H9 (cell line): ENCODE measurements around the gene KIZ. TPM values are rescaled to one million over a fixed set of nuclear protein-coding genes. Genes with fewer than 3 reads are reported as not detected.

ENCODE experiments used
- DNase-seq: peaks from one replicate; pipeline ENCODE4 v3.0.0-alpha.2; 2017
- H2AFZ ChIP-seq: one replicate; pipeline ENCODE4 v1.6.1; 2013; ENCODE audit warnings: mild to moderate bottlenecking, low read length, control low read depth, moderate library complexity
- H2AK5ac ChIP-seq: 2 replicates; pipeline ENCODE4 v1.6.1; 2013; ENCODE audit warnings: low read length, control low read depth, mixed read lengths; ENCODE audit not compliant: insufficient read length
- H2BK120ac ChIP-seq: one replicate; pipeline ENCODE4 v1.6.1; 2013; ENCODE audit warnings: low read depth, mild to moderate bottlenecking, low read length, control low read depth, inconsistent platforms; ENCODE audit not compliant: poor library complexity, severe bottlenecking
- H2BK12ac ChIP-seq: 2 replicates; pipeline ENCODE4 v1.6.1; 2013; ENCODE audit warnings: low read length, control low read depth, mixed read lengths, low read depth; ENCODE audit not compliant: insufficient read length
- H2BK15ac ChIP-seq: 2 replicates; pipeline ENCODE4 v1.6.1; 2013; ENCODE audit warnings: low read depth, low read length, control low read depth
- H2BK20ac ChIP-seq: one replicate; pipeline ENCODE4 v1.6.1; 2013; ENCODE audit warnings: low read depth, mild to moderate bottlenecking, low read length, control low read depth, inconsistent platforms; ENCODE audit not compliant: poor library complexity, severe bottlenecking
- H2BK5ac ChIP-seq: 2 replicates; pipeline ENCODE4 v1.6.1; 2013; ENCODE audit warnings: low read length, control low read depth, mixed read lengths; ENCODE audit not compliant: insufficient read length
- H3K14ac ChIP-seq: 2 replicates; pipeline ENCODE4 v1.6.1; 2013; ENCODE audit warnings: low read length, control low read depth; ENCODE audit not compliant: insufficient read depth
- H3K18ac ChIP-seq: 2 replicates; pipeline ENCODE4 v1.6.1; 2013; ENCODE audit warnings: low read depth, mild to moderate bottlenecking, mixed read lengths, low read length, control low read depth; ENCODE audit not compliant: insufficient read length
- H3K23ac ChIP-seq: 2 replicates; pipeline ENCODE4 v1.6.1; 2013; ENCODE audit warnings: low read length, control low read depth, mixed read lengths, low read depth; ENCODE audit not compliant: insufficient read length
- H3K23me2 ChIP-seq: 2 replicates; pipeline ENCODE4 v1.6.1; 2013; ENCODE audit warnings: low read depth, mild to moderate bottlenecking, mixed read lengths, low read length, control low read depth; ENCODE audit not compliant: insufficient read length, poor library complexity, severe bottlenecking
- H3K27ac ChIP-seq: 2 replicates; pipeline ENCODE4 v1.5.1; 2013; ENCODE audit warnings: low read length, control low read depth, mixed read lengths, low read depth; ENCODE audit not compliant: insufficient read length
- H3K27me3 ChIP-seq: 2 replicates; pipeline ENCODE4 v1.6.1; 2013; ENCODE audit warnings: low read length, control low read depth, inconsistent platforms; ENCODE audit not compliant: insufficient read depth
- H3K4ac ChIP-seq: 2 replicates; pipeline ENCODE4 v1.6.1; 2013; ENCODE audit warnings: low read depth, mild to moderate bottlenecking, control low read depth, inconsistent platforms, low read length, moderate library complexity
- H3K4me1 ChIP-seq: 2 replicates; pipeline ENCODE4 v1.6.1; 2013; ENCODE audit warnings: low read length, control low read depth, inconsistent platforms; ENCODE audit not compliant: insufficient read depth
- H3K4me2 ChIP-seq: 2 replicates; pipeline ENCODE4 v1.6.1; 2013; ENCODE audit warnings: low read length, control low read depth, mixed read lengths; ENCODE audit not compliant: insufficient read length, insufficient read depth
- H3K56ac ChIP-seq: 2 replicates; pipeline ENCODE4 v1.6.1; 2013; ENCODE audit warnings: low read depth, mild to moderate bottlenecking, mixed read lengths, low read length, control low read depth; ENCODE audit not compliant: insufficient read length
- H3K79me1 ChIP-seq: 2 replicates; pipeline ENCODE4 v1.6.1; 2013; ENCODE audit warnings: low read depth, mild to moderate bottlenecking, moderate library complexity, low read length, control low read depth, inconsistent platforms; ENCODE audit not compliant: insufficient read depth, poor library complexity, severe bottlenecking
- H3K79me2 ChIP-seq: 2 replicates; pipeline ENCODE4 v1.6.1; 2013; ENCODE audit warnings: low read length, control low read depth, inconsistent platforms; ENCODE audit not compliant: insufficient read depth
- H3K9ac ChIP-seq: 2 replicates; pipeline ENCODE4 v1.6.1; 2013; ENCODE audit warnings: low read length, control low read depth, mixed read lengths; ENCODE audit not compliant: insufficient read length; ENCODE audit errors: extremely low read depth
- H3K9me3 ChIP-seq: one replicate; pipeline ENCODE4 v1.6.1; 2013; ENCODE audit warnings: low read depth, low read length, inconsistent platforms; ENCODE audit not compliant: control insufficient read depth
- H3T11ph ChIP-seq: one replicate; pipeline ENCODE4 v1.6.1; 2013; ENCODE audit warnings: mild to moderate bottlenecking, low read length, control low read depth, inconsistent platforms
- H4K20me1 ChIP-seq: one replicate; pipeline ENCODE4 v1.6.1; 2013; ENCODE audit not compliant: control insufficient read depth, insufficient read length, insufficient read depth
- H4K5ac ChIP-seq: 2 replicates; pipeline ENCODE4 v1.6.1; 2013; ENCODE audit warnings: low read depth, mild to moderate bottlenecking, mixed read lengths, low read length, control low read depth; ENCODE audit not compliant: insufficient read length
- H4K8ac ChIP-seq: replicated peaks from 2 replicates; pipeline ENCODE4 v1.6.1; 2013; ENCODE audit warnings: low read length, control low read depth, mixed read lengths, low read depth; ENCODE audit not compliant: insufficient read length
- H4K91ac ChIP-seq: 2 replicates; pipeline ENCODE4 v1.6.1; 2013; ENCODE audit warnings: low read depth, mild to moderate bottlenecking, moderate library complexity, mixed read lengths, low read length, control low read depth; ENCODE audit not compliant: insufficient read length
- H3K27ac Mint-ChIP-seq, 3 experiments: 2 replicates in 2 of 3; 3 replicates in 1 of 3; pipeline ENCODE4 v1.8.0; 2020 to 2021; ENCODE audit warnings: mixed read lengths in 3 of 3, mild to moderate bottlenecking in 1 of 3, moderate library complexity in 1 of 3
- H3K27me3 Mint-ChIP-seq: 2 replicates; pipeline ENCODE4 v1.8.0; 2021; ENCODE audit warnings: low read depth, mild to moderate bottlenecking, moderate library complexity, mixed read lengths
- H3K36me3 Mint-ChIP-seq, 3 experiments: 2 replicates in 2 of 3; 3 replicates in 1 of 3; pipeline ENCODE4 v1.8.0; 2020 to 2021; ENCODE audit warnings: low read depth in 3 of 3, mixed read lengths in 3 of 3; ENCODE audit not compliant: insufficient read depth in 1 of 3
- H3K4me1 Mint-ChIP-seq, 2 experiments: 2 replicates each; pipeline ENCODE4 v1.8.0; 2020; ENCODE audit warnings: mixed read lengths in 2 of 2
- H3K4me3 Mint-ChIP-seq, 2 experiments: 2 replicates in 1 of 2; 3 replicates in 1 of 2; pipeline ENCODE4 v1.8.0; 2020 to 2021; ENCODE audit warnings: mild to moderate bottlenecking in 2 of 2, mixed read lengths in 2 of 2, moderate library complexity in 1 of 2
- H3K9me3 Mint-ChIP-seq, 2 experiments: 2 replicates in 1 of 2; 3 replicates in 1 of 2; pipeline ENCODE4 v1.8.0; 2020; ENCODE audit warnings: mild to moderate bottlenecking in 2 of 2, mixed read lengths in 2 of 2, moderate library complexity in 1 of 2
- CTCF ChIP-seq: fragments of 200-600 bp; sonication (generic); conservative IDR thresholded peaks from 3 replicates; pipeline ENCODE4 v1.8.0; 2021; ENCODE audit warnings: antibody characterized with exemption, mild to moderate bottlenecking
- WGBS: extraction: QIAGEN DNeasy Blood & Tissue Kit; methylation state at CpG from one replicate; pipeline ENCODE4 v1.1.7; 2013; ENCODE audit warnings: missing lambda C conversion rate, low lambda C conversion rate, mixed read lengths; ENCODE audit not compliant: insufficient read length; ENCODE audit errors: extremely low coverage; 5-methylcytosine and 5-hydroxymethylcytosine counted together
- total RNA-seq: library from RNA; stranded (reverse); gene quantifications from 2 replicates; pipeline ENCODE4 v1.2.1, GENCODE V29; 2021

Gene KIZ
- total RNA-seq, 1 experiment from 2014 or later = 29.3 TPM

- H4K8ac ChIP-seq = no peak overlapping the region
- H2BK15ac ChIP-seq = no peak overlapping the region
- no peak overlapping the region for H3K23ac ChIP-seq
- peaks cover 8% of the 10 kb centered on the region for H3K23me2 ChIP-seq
- H3K9ac ChIP-seq = no peak overlapping the region
- no peak overlapping the region for H2AK5ac ChIP-seq
- H3T11ph ChIP-seq = no peak overlapping the region
- H4K91ac ChIP-seq = no peak overlapping the region
- no peak overlapping the region for H4K5ac ChIP-seq
- H3K9me3 ChIP-seq = no peaks in the 10 kb centered on the region
- TF ChIP-seq CTCF = no peak
- peaks cover 3% of the 10 kb centered on the region; the same call in 1 of the 2 replicates for H3K27me3 Mint-ChIP-seq
- H3K4me1 Mint-ChIP-seq = peaks cover 38 to 49% of the 10 kb centered on the region in 2 experiments
- H3K79me1 ChIP-seq = peaks cover 3% of the 10 kb centered on the region
- H3K14ac ChIP-seq = no peak overlapping the region
- H2BK5ac ChIP-seq = no peak overlapping the region
- H3K27me3 ChIP-seq = no peaks in the 10 kb centered on the region
- no CpG with 5 or more reads among the region's 5 CpGs for WGBS
- peaks cover 8% of the 10 kb centered on the region; the same call in 1 of the 2 replicates for H3K4me1 ChIP-seq
- H3K79me2 ChIP-seq = peaks cover 1% of the 10 kb centered on the region; the same call in 1 of the 2 replicates
- H4K20me1 ChIP-seq = no peaks in the 10 kb centered on the region
- DNase-seq = no peak
- H2AFZ ChIP-seq = no peak overlapping the region
- no peak overlapping the region for H3K4ac ChIP-seq
- H3K18ac ChIP-seq = no peak overlapping the region
- H3K9me3 Mint-ChIP-seq = no peaks in the 10 kb centered on the region
- H3K56ac ChIP-seq = no peak overlapping the region
- no peak overlapping the region for H2BK120ac ChIP-seq
- peak overlapping the region; percentile 87 for H3K4me2 ChIP-seq
- H3K36me3 Mint-ChIP-seq = peaks cover 0 to 10% (median 6%) of the 10 kb centered on the region in 3 experiments; a peak in 4 of 7 replicates
- no peak overlapping the region for H3K27ac Mint-ChIP-seq
- peak overlapping the region; percentile 87 to 92 for H3K4me3 Mint-ChIP-seq
- no peak overlapping the region for H2BK12ac ChIP-seq
- H2BK20ac ChIP-seq = no peak overlapping the region
- no peak overlapping the region for H3K27ac ChIP-seq
Observed at GRCh38 chr20:21127201-21127981, 1.5 kb downstream of the KIZ start.
